Prostate gland (tissue), 2 donors: ENCODE results near the gene CAMK2B.

ENCODE experiments used
- POLR2AphosphoS5 ChIP-seq: sonication (generic); formaldehyde crosslinking; IDR thresholded peaks from one replicate; pipeline ENCODE4 v1.6.1; 2017; ENCODE audit warnings: antibody characterized with exemption
- TF ChIP-seq, protein P1 (sequence below), 4 experiments: fragments of 200-600 bp in 2 of 4; fragments of 450-650 bp in 2 of 4; sonication (generic) in 2 of 4; IDR thresholded peaks; 1 replicate in 3 of 4; 2 replicates in 1 of 4; pipeline ENCODE4 v1.5.1; 2016 to 2019; ENCODE audit warnings: antibody characterized with exemption in 4 of 4, mild to moderate bottlenecking in 2 of 4, moderate library complexity in 2 of 4

- TF ChIP-seq, protein P1, sequence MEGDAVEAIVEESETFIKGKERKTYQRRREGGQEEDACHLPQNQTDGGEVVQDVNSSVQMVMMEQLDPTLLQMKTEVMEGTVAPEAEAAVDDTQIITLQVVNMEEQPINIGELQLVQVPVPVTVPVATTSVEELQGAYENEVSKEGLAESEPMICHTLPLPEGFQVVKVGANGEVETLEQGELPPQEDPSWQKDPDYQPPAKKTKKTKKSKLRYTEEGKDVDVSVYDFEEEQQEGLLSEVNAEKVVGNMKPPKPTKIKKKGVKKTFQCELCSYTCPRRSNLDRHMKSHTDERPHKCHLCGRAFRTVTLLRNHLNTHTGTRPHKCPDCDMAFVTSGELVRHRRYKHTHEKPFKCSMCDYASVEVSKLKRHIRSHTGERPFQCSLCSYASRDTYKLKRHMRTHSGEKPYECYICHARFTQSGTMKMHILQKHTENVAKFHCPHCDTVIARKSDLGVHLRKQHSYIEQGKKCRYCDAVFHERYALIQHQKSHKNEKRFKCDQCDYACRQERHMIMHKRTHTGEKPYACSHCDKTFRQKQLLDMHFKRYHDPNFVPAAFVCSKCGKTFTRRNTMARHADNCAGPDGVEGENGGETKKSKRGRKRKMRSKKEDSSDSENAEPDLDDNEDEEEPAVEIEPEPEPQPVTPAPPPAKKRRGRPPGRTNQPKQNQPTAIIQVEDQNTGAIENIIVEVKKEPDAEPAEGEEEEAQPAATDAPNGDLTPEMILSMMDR (IDR thresholded peaks at IDR 0.05): no peak
- TF ChIP-seq POLR2AphosphoS5: no peak
Observed at GRCh38 chr7:44236333-44236728, 89.1 kb downstream of the CAMK2B start.
